ENCODE results near the gene TXNDC11. TPM values are rescaled to one million over a fixed set of nuclear protein-coding genes. Genes with fewer than 3 reads are reported as not detected.

The TXNDC11 gene
- total and polyA plus RNA-seq, 10 of the 15 experiments (the other 5 are each of a cell fraction or from before 2014, with no cell fraction given), result 1.7 to 86.7 (median 54.4) TPM

- Histone ChIP-seq H2AFZ (ENCODE audit: control insufficient read depth, low read depth, low read length) (no peak overlapping the region), H3K4me3 (peak overlapping the region; percentile 22), H3K9me3 (replicated peaks; ENCODE audit: control insufficient read depth, insufficient read depth, low read length) (no peaks in the 10 kb centered on the region), H3K27me3 (replicated peaks in 1 of 2; ENCODE audit: control insufficient read depth in 2 of 2, insufficient read depth in 2 of 2, low read length in 1 of 2) (no peaks in the 10 kb centered on the region), H3K36me3 (ENCODE audit: control insufficient read depth in 2 of 2, insufficient read depth in 2 of 2, low read length in 1 of 2) (peaks cover 6 to 61% of the 10 kb centered on the region in 2 experiments), H3K9ac (ENCODE audit: control insufficient read depth, insufficient read depth, low read length) (peak overlapping the region; percentile 20; the same call in 1 of the 2 replicates), H3K79me2 (ENCODE audit: control insufficient read depth, insufficient read depth, low read length) (peaks cover 93% of the 10 kb centered on the region), H4K20me1 (ENCODE audit: control insufficient read depth, insufficient read depth) (no peaks in the 10 kb centered on the region; the same call in 1 of the 2 replicates), H3K4me1 (ENCODE audit: control insufficient read depth, insufficient read depth, low read length) (peaks cover 56% of the 10 kb centered on the region), H3K4me2 (ENCODE audit: control insufficient read depth, insufficient read depth) (peak overlapping the region; percentile 48), H3K27ac (ENCODE audit: control insufficient read depth, insufficient read depth) (peak overlapping the region; percentile 74)
- DNase-seq (ENCODE audit: low read depth, low spot score), result no peak
- WGBS (ENCODE audit: insufficient coverage, insufficient replicate concordance, low lambda C conversion rate, missing lambda C conversion rate), result 14% methylated on average over 3 of the region's 3 CpGs
- peak; percentile 47 for ATAC-seq
- no TSS peak for BruUV-seq (replicated peaks)
- RAD21 ChIA-PET (ENCODE audit: unreplicated experiment), result interaction anchor here (0.8 to 1.8 kb wide), 5 partner anchors 9 to 57 kb away, joined by 3 to 7 read pairs (median 4); partner anchors contain the start of gene TXNDC11
- POLR2A ChIA-PET, result interaction anchor here (0.7 to 1.8 kb wide), 7 partner anchors 9 to 63 kb away, joined by 3 to 5 read pairs (median 4); partner anchors contain the start of genes TXNDC11 and ZC3H7A
- SMC1A ChIA-PET (ENCODE audit: uncharacterized antibody, unreplicated experiment), result interaction anchor here (0.8 to 3.1 kb wide), 11 partner anchors 9 to 65 kb away, joined by 3 to 17 read pairs (median 4); partner anchors contain the start of gene ZC3H7A
- in situ Hi-C loops (cut with MboI) (no loop called here), intact Hi-C loops (cut with micrococcal nuclease; ENCODE audit: unreplicated experiment) (no loop called here)
- FAIRE-seq, result no peak
- CTCF ChIA-PET, result interaction anchor here (0.8 to 1.5 kb wide), 7 partner anchors 8 to 65 kb away, joined by 3 to 5 read pairs (median 3); partner anchors contain the start of gene TXNDC11
- TF ChIP-seq FOXM1 (IDR thresholded peaks at IDR 0.05; ENCODE audit: low read depth, low read length), result peak; percentile 77
- TF ChIP-seq NFIC (IDR thresholded peaks at IDR 0.05; ENCODE audit: low read depth, low read length), result peak; percentile 79
- TF ChIP-seq RUNX3 (IDR thresholded peaks at IDR 0.05; ENCODE audit: low read length), result peak; percentile 70
- peak; percentile 43 for TF ChIP-seq MEF2B (IDR thresholded peaks at IDR 0.05; ENCODE audit: partially characterized antibody, poor library complexity, severe bottlenecking)
- TF ChIP-seq MTA3 (IDR thresholded peaks at IDR 0.05; ENCODE audit: borderline replicate concordance, low read length), result peak; percentile 54; the same call in 1 of the 2 replicates
- TF ChIP-seq MEF2A (IDR thresholded peaks at IDR 0.05; ENCODE audit: insufficient read depth, low read depth, low read length), result peak; percentile 82
- no peak for TF ChIP-seq ZNF687 (IDR thresholded peaks at IDR 0.05)
- TF ChIP-seq IKZF2 (IDR thresholded peaks at IDR 0.05), result no peak; a peak in 1 of 4 replicates
- no peak for TF ChIP-seq BMI1 (IDR thresholded peaks at IDR 0.05; ENCODE audit: borderline replicate concordance)
- 0 out of 2 replicates have a peak, but pooled peaks have one; percentile 19 for TF ChIP-seq TCF12 (IDR thresholded peaks at IDR 0.05; ENCODE audit: low read depth, low read length)
- TF ChIP-seq, protein P1, sequence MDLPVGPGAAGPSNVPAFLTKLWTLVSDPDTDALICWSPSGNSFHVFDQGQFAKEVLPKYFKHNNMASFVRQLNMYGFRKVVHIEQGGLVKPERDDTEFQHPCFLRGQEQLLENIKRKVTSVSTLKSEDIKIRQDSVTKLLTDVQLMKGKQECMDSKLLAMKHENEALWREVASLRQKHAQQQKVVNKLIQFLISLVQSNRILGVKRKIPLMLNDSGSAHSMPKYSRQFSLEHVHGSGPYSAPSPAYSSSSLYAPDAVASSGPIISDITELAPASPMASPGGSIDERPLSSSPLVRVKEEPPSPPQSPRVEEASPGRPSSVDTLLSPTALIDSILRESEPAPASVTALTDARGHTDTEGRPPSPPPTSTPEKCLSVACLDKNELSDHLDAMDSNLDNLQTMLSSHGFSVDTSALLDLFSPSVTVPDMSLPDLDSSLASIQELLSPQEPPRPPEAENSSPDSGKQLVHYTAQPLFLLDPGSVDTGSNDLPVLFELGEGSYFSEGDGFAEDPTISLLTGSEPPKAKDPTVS (IDR thresholded peaks at IDR 0.05; ENCODE audit: low read depth, low read length), result no peak
- 0 out of 2 replicates have a peak, but pooled peaks have one; percentile 29 for TF ChIP-seq MTA2 (IDR thresholded peaks at IDR 0.05; ENCODE audit: low read depth)
- no peak for TF ChIP-seq ZBTB33 (IDR thresholded peaks at IDR 0.05)
- peak; percentile 38 to 73; a peak in 2 of 4 replicates for TF ChIP-seq EP300 (IDR thresholded peaks at IDR 0.05; ENCODE audit: borderline replicate concordance in 1 of 2, control insufficient read depth in 1 of 2, low read depth in 2 of 2, low read length in 2 of 2)
These were observed 8.5 kb downstream of the TXNDC11 start for GRCh38 chr16:11734025-11734652.
